Keratinocyte (primary cell): ENCODE results near the gene SCUBE1. TPM values are rescaled to one million over a fixed set of nuclear protein-coding genes. Genes with fewer than 3 reads are reported as not detected.

Source experiments
- DNase-seq: peaks from one replicate; pipeline ENCODE4 v3.0.0-alpha.2; 2011; ENCODE audit warnings: low read depth, missing footprints, low spot score
- FAIRE-seq: peaks from 2 replicates; lab custom pipeline; 2011; peaks lifted over from hg19 to GRCh38; lab: Jason Lieb, UNC
- H2AFZ ChIP-seq: 2 replicates; pipeline ENCODE4 v1.6.0; 2012; ENCODE audit warnings: low read length, control low read depth, inconsistent platforms; ENCODE audit not compliant: control insufficient read depth
- H3K27ac ChIP-seq: 2 replicates; pipeline ENCODE4 v1.5.1; 2011; ENCODE audit warnings: low read length; ENCODE audit not compliant: control insufficient read depth, insufficient read depth
- H3K27me3 ChIP-seq: 3 replicates; pipeline ENCODE4 v1.6.0; 2011; ENCODE audit warnings: low read length; ENCODE audit not compliant: control insufficient read depth, insufficient read depth; ENCODE audit errors: extremely low read depth
- H3K36me3 ChIP-seq, 2 experiments: 2 replicates in 1 of 2; 3 replicates in 1 of 2; pipeline ENCODE4 v1.5.1; 2011; ENCODE audit warnings: low read length in 2 of 2, mild to moderate bottlenecking in 1 of 2; ENCODE audit not compliant: control insufficient read depth in 2 of 2, insufficient read depth in 2 of 2; ENCODE audit errors: extremely low read depth in 1 of 2
- H3K4me1 ChIP-seq: 3 replicates; pipeline ENCODE4 v1.5.1; 2011; ENCODE audit warnings: low read length; ENCODE audit not compliant: control insufficient read depth, insufficient read depth; ENCODE audit errors: extremely low read depth
- H3K4me2 ChIP-seq: 3 replicates; pipeline ENCODE4 v1.6.0; 2011; ENCODE audit warnings: low read depth, low read length; ENCODE audit not compliant: control insufficient read depth, insufficient read depth; ENCODE audit errors: extremely low read depth
- H3K4me3 ChIP-seq, 3 experiments: fragments of 200-600 bp in 1 of 3; sonication (generic) in 1 of 3; 2 replicates in 2 of 3; 3 replicates in 1 of 3; pipeline ENCODE4 v1.5.1; 2011 to 2016; ENCODE audit warnings: low read length in 3 of 3, mild to moderate bottlenecking in 3 of 3, control low read depth in 2 of 3, inconsistent platforms in 1 of 3, low read depth in 1 of 3, mixed read lengths in 1 of 3, mixed run types in 1 of 3, moderate library complexity in 1 of 3; ENCODE audit not compliant: control insufficient read depth in 2 of 3, insufficient read depth in 2 of 3; ENCODE audit errors: extremely low read depth in 1 of 3
- H3K79me2 ChIP-seq: 2 replicates; pipeline ENCODE4 v1.6.0; 2012; ENCODE audit warnings: low read length; ENCODE audit not compliant: control insufficient read depth, insufficient read depth
- H3K9ac ChIP-seq: 3 replicates; pipeline ENCODE4 v1.6.0; 2011; ENCODE audit warnings: low read length; ENCODE audit not compliant: control insufficient read depth, insufficient read depth; ENCODE audit errors: extremely low read depth
- H3K9me1 ChIP-seq: 3 replicates; pipeline ENCODE4 v1.6.0; 2011; ENCODE audit warnings: low read length; ENCODE audit not compliant: control insufficient read depth, insufficient read depth; ENCODE audit errors: extremely low read depth
- H3K9me3 ChIP-seq: 2 replicates; pipeline ENCODE4 v1.5.1; 2012; ENCODE audit warnings: low read depth, low read length; ENCODE audit not compliant: control insufficient read depth
- H4K20me1 ChIP-seq: 3 replicates; pipeline ENCODE4 v1.6.0; 2011; ENCODE audit warnings: low read length; ENCODE audit not compliant: control insufficient read depth, insufficient read depth; ENCODE audit errors: extremely low read depth
- EZH2 ChIP-seq: IDR thresholded peaks from one replicate; pipeline ENCODE4 v1.6.1; 2012; ENCODE audit warnings: inconsistent platforms, mild to moderate bottlenecking, low read length, moderate library complexity
- dilution Hi-C: fragments of 300-500 bp; cut with MboI; formaldehyde crosslinking; loops from one replicate; pipeline ENCODE4 v1.7.0; 2020; ENCODE audit warnings: low sequenced_read_pairs; ENCODE audit not compliant: extremely low pct_ligation_motif_present
- polyA plus RNA-seq, 5 experiments: library from polyadenylated mRNA; depleted of rRNA in 3 of 5; stranded (reverse) in 3 of 5; stranded (forward) in 1 of 5; unstranded in 1 of 5; fragments of >200 nt; gene quantifications; 1 replicate in 1 of 5; 2 replicates in 3 of 5; 3 replicates in 1 of 5; pipeline versions ENCODE4 v1.2.1 to v1.2.3, GENCODE V29; 2011 to 2012; ENCODE audit warnings: missing spikeins in 2 of 5, low read depth in 1 of 5, low replicate concordance in 1 of 5
- TF ChIP-seq, protein P1 (sequence below), 3 experiments: IDR thresholded peaks in 1 of 3; conservative IDR thresholded peaks in 1 of 3; optimal IDR thresholded peaks in 1 of 3; 2 replicates in 2 of 3; 3 replicates in 1 of 3; pipeline versions ENCODE3 to v1.5.1; 2011; ENCODE audit warnings: low read length in 3 of 3, mild to moderate bottlenecking in 3 of 3, moderate library complexity in 2 of 3, control low read depth in 1 of 3, inconsistent platforms in 1 of 3; ENCODE audit not compliant: insufficient read depth in 2 of 3; ENCODE audit errors: extremely low read depth in 1 of 3

Gene SCUBE1
- polyA plus RNA-seq, 1 donor (not counting 4 experiments of a cell fraction or from before 2014, with no cell fraction given) = not detected

DNA sequence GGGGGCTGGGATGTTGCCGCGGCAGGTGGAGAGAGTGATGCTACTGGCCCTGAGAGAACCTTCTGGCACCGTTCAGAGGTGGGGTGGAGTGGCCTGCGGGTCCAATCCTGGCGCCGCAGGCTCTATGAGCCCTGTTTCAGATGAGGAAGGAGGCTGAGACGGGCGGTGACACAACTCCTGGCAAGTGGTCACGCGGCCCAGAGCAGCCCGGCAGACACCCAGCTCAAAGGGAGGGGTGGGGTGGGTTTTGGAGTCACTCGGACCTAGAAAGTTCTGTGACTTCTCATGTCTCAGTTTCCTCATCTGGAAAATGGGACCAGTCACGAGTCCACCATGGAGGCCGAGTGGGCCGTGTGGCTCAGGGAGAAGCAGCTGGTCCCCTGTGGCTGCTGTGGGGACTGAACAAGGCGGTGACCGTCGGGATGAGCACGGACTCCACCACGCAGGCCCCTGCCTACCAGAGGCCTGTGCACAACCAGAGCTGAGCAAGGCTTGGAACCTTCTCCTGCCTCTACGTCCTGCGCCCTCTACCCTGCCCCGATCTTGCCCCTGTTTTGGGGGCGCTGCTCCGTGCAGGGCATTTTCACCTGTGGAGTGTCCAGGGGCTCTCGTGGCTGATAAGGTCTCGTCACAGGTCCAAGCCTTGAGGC, 188.2 kb downstream of the SCUBE1 start:
- DNase-seq = no peak
- H4K20me1 ChIP-seq = peaks cover 29% of the 10 kb centered on the region

DNA sequence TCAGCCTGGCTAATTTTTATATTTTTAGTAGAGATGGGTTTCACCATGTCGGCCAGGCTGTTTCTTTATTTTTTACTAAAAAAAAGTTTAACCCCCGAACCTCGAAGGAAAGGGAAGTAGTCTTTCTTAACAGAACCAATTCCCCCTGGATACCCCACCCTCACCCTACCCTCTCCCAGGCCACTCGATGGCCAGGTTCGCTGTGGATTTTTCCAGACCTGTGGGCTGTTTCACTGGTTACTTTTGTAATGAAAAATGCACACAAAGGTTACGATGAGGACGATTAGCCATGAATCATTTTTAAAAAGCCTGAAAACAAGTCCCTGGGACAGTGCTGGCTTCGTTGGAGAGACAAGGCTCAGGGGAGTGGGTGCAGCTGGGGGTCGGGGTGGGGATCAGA, 189.3 kb downstream of the SCUBE1 start:
- Histone ChIP-seq H3K4me3 (no peak overlapping the region), H3K9ac (no peak overlapping the region), H4K20me1 (peaks cover 27% of the 10 kb centered on the region), H3K36me3 (peaks cover 12 to 20% of the 10 kb centered on the region in 2 experiments), H3K9me3 (no peaks in the 10 kb centered on the region), H3K9me1 (peaks cover 6% of the 10 kb centered on the region), H3K79me2 (peaks cover 71% of the 10 kb centered on the region), H3K27ac (no peak overlapping the region), H3K27me3 (no peaks in the 10 kb centered on the region), H2AFZ (no peak overlapping the region), H3K4me1 (peaks cover 16% of the 10 kb centered on the region), H3K4me2 (no peak overlapping the region)
- dilution Hi-C loops = no loop called here
- no peak for TF ChIP-seq EZH2
- TF ChIP-seq, protein P1, sequence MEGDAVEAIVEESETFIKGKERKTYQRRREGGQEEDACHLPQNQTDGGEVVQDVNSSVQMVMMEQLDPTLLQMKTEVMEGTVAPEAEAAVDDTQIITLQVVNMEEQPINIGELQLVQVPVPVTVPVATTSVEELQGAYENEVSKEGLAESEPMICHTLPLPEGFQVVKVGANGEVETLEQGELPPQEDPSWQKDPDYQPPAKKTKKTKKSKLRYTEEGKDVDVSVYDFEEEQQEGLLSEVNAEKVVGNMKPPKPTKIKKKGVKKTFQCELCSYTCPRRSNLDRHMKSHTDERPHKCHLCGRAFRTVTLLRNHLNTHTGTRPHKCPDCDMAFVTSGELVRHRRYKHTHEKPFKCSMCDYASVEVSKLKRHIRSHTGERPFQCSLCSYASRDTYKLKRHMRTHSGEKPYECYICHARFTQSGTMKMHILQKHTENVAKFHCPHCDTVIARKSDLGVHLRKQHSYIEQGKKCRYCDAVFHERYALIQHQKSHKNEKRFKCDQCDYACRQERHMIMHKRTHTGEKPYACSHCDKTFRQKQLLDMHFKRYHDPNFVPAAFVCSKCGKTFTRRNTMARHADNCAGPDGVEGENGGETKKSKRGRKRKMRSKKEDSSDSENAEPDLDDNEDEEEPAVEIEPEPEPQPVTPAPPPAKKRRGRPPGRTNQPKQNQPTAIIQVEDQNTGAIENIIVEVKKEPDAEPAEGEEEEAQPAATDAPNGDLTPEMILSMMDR (optimal IDR thresholded peaks at IDR 0.05 in 1 of 3, IDR thresholded peaks at IDR 0.05 in 1 of 3, conservative IDR thresholded peaks at IDR 0.05 in 1 of 3; ENCODE audit: extremely low read depth in 1 of 3, insufficient read depth in 2 of 3, low read length in 3 of 3) = no peak
- FAIRE-seq = no peak
- DNase-seq = no peak

More for the DNA sequence above, 188.2 kb downstream of the SCUBE1 start:
- H3K79me2 ChIP-seq = peaks cover 72% of the 10 kb centered on the region
- H3K9me1 ChIP-seq = peaks cover 8% of the 10 kb centered on the region
- H3K27ac ChIP-seq = no peak overlapping the region
- H3K4me2 ChIP-seq = peak overlapping the region; percentile 37
- no peaks in the 10 kb centered on the region for H3K9me3 ChIP-seq
- no peak for FAIRE-seq
- no peak for TF ChIP-seq EZH2
- TF ChIP-seq, protein P1 (optimal IDR thresholded peaks at IDR 0.05 in 1 of 3, IDR thresholded peaks at IDR 0.05 in 1 of 3, conservative IDR thresholded peaks at IDR 0.05 in 1 of 3; ENCODE audit: extremely low read depth in 1 of 3, insufficient read depth in 2 of 3, low read length in 3 of 3) = no peak
- H3K9ac ChIP-seq = no peak overlapping the region
- dilution Hi-C loops = no loop called here
- H3K4me3 ChIP-seq = peak overlapping the region in 1 of 3 experiments; percentile 26
- H3K36me3 ChIP-seq = peaks cover 12 to 23% of the 10 kb centered on the region in 2 experiments
- H2AFZ ChIP-seq = no peak overlapping the region
- H3K4me1 ChIP-seq = peaks cover 16% of the 10 kb centered on the region
- H3K27me3 ChIP-seq = no peaks in the 10 kb centered on the region
